ENCODE results near the gene EVA1C.
"Not testable (repeated sequence)": the region's sequence is repeated elsewhere in the genome, so short reads cannot be mapped to it uniquely, and the experiment has no call there.

EVA1C gene

GRCh38 chr21:32390537-32391224 is 21.8 kb upstream of the EVA1C start:
- not testable (repeated sequence) for DNase-seq (ENCODE audit: low read depth)

GRCh38 chr21:32391755-32392154 is 20.8 kb upstream of the EVA1C start:
- no peak for DNase-seq (ENCODE audit: low read depth)

GRCh38 chr21:32392299-32392879 is 20.1 kb upstream of the EVA1C start:
- no peak for DNase-seq (ENCODE audit: low read depth)

- DNase-seq (ENCODE audit: low read depth): no peak
Observed at GRCh38 chr21:32392880-32393676, 19.4 kb upstream of the EVA1C start, which contains the start of gene URB1. Gene URB1, minus strand, starts transcription at chr21:32393012. Its CDS starts 102 bp downstream, at chr21:32392910.

- DNase-seq (ENCODE audit: low read depth): no peak
Observed at GRCh38 chr21:32393677-32394001, 18.9 kb upstream of the EVA1C start.

GRCh38 chr21:32403201-32403777 is 9.2 kb upstream of the EVA1C start:
- no peak for DNase-seq (ENCODE audit: low read depth)

GRCh38 chr21:32406405-32406804 is 6.1 kb upstream of the EVA1C start:
- DNase-seq (ENCODE audit: low read depth): no peak

- no peak for DNase-seq (ENCODE audit: low read depth)
Observed at GRCh38 chr21:32410291-32410690, 2.2 kb upstream of the EVA1C start.

GRCh38 chr21:32410916-32411315 is 1.6 kb upstream of the EVA1C start:
- DNase-seq (ENCODE audit: low read depth): no peak

- no peak for DNase-seq (ENCODE audit: low read depth)
Observed at GRCh38 chr21:32411350-32412161, 950 bp upstream of the EVA1C start.

GRCh38 chr21:32413015-32413504 is 554 bp downstream of the EVA1C start:
- no peak for DNase-seq (ENCODE audit: low read depth)

GRCh38 chr21:32413697-32414578 is 1.4 kb downstream of the EVA1C start:
- DNase-seq (ENCODE audit: low read depth): no peak

GRCh38 chr21:32414579-32415358 is 2.3 kb downstream of the EVA1C start:
- no peak for DNase-seq (ENCODE audit: low read depth)

GRCh38 chr21:32415451-32416398 is 3.2 kb downstream of the EVA1C start:
- no peak for DNase-seq (ENCODE audit: low read depth)

GRCh38 chr21:32418146-32418545 is 5.6 kb downstream of the EVA1C start:
- no peak for DNase-seq (ENCODE audit: low read depth)

- DNase-seq (ENCODE audit: low read depth): no peak
Observed at GRCh38 chr21:32422064-32422463, 9.6 kb downstream of the EVA1C start.

GRCh38 chr21:32423320-32424190 is 11.0 kb downstream of the EVA1C start:
- DNase-seq (ENCODE audit: low read depth): peak; percentile 73

GRCh38 chr21:32424191-32424535 is 11.7 kb downstream of the EVA1C start:
- DNase-seq (ENCODE audit: low read depth): no peak

Data from non-pigmented ciliary epithelial cell (primary cell).